ENCODE results near the gene ATIC. TPM values are rescaled to one million over a fixed set of nuclear protein-coding genes. Genes with fewer than 3 reads are reported as not detected.
"Not testable (repeated sequence)": the region's sequence is repeated elsewhere in the genome, so short reads cannot be mapped to it uniquely, and the experiment has no call there.

ATIC gene
- total and polyA plus RNA-seq, 3 donors from 2014 or later: 53.0 to 64.6 (median 62.1) TPM

DNA sequence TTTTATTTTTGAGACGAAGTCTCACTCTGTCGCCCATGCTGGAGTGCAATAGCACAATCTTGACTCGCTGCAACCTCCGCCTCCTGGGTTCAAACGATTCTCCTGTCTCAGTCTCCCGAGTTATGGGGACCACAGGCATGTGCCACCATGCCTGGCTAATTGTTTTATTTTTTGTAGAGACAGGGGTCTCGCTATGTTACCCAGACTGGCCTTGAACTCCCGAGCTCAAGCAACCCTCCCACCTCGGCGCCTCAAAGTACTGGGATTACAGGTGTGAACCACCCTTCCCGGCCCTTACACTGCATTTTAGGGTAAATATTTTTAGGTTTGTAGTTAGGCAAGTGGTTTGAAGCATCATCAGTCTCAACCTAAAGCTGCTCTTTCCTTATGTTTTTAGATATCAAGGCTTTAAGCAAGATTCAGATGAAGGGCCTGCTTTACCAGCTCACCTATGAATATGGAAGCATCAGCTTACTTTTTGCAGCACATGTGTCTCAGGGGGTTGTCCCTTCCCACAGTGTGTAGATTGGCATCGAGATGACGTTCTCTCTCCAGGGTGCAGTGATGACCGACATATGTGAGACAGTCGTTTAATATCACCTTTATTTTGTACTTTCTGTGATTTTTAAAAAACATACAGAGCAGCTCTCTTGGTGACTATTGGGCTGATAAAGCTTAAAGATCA is 47.2 kb downstream of the ATIC start:
- Histone ChIP-seq H3K9me3 (no peaks in the 10 kb centered on the region), H3K4me1 (no peaks in the 10 kb centered on the region), H3K36me3 (ENCODE audit: low read depth, missing control alignments) (no peaks in the 10 kb centered on the region), H3K4me3 (no peak overlapping the region), H3K27ac (no peak overlapping the region), H3K27me3 (no peaks in the 10 kb centered on the region)
- WGBS, 2 donors: 92% methylated on average over 15 of the region's 15 CpGs
- TF ChIP-seq POLR2A (IDR thresholded peaks at IDR 0.05): no peak
- TF ChIP-seq, protein P1, sequence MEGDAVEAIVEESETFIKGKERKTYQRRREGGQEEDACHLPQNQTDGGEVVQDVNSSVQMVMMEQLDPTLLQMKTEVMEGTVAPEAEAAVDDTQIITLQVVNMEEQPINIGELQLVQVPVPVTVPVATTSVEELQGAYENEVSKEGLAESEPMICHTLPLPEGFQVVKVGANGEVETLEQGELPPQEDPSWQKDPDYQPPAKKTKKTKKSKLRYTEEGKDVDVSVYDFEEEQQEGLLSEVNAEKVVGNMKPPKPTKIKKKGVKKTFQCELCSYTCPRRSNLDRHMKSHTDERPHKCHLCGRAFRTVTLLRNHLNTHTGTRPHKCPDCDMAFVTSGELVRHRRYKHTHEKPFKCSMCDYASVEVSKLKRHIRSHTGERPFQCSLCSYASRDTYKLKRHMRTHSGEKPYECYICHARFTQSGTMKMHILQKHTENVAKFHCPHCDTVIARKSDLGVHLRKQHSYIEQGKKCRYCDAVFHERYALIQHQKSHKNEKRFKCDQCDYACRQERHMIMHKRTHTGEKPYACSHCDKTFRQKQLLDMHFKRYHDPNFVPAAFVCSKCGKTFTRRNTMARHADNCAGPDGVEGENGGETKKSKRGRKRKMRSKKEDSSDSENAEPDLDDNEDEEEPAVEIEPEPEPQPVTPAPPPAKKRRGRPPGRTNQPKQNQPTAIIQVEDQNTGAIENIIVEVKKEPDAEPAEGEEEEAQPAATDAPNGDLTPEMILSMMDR (IDR thresholded peaks at IDR 0.05): no peak
- no peak for DNase-seq
- intact Hi-C loops (cut with DNase I; ENCODE audit: low total_unique reads): no loop called here

DNA sequence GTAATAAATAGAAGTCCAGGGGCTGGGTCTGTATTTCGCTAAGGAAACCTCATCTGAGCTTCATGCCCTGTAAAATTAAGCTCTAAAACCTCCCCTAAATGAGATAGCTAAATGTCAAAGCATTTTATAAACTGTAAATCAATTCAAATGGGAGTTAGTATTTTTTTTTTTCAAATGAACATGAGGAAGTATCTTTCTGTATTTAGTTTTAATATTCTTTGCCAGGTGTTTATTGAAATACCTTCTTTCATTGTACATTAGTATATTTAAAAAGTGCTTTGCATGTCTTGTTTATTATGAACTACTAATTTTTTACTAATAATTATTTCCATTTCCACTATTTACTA is 47.7 kb downstream of the ATIC start:
- no peak overlapping the region for H3K4me3 ChIP-seq
- intact Hi-C loops (cut with DNase I; ENCODE audit: low total_unique reads): no loop called here
- H3K27ac ChIP-seq: no peak overlapping the region
- no peaks in the 10 kb centered on the region for H3K9me3 ChIP-seq
- no peaks in the 10 kb centered on the region for H3K4me1 ChIP-seq
- no peaks in the 10 kb centered on the region for H3K27me3 ChIP-seq
- no peaks in the 10 kb centered on the region for H3K36me3 ChIP-seq (ENCODE audit: low read depth, missing control alignments)
- TF ChIP-seq, protein P1 (IDR thresholded peaks at IDR 0.05): no peak
- no peak for TF ChIP-seq POLR2A (IDR thresholded peaks at IDR 0.05)
- DNase-seq: no peak
- 91 to 97% methylated on average over 1 of the region's 1 CpG for WGBS, 2 donors

DNA sequence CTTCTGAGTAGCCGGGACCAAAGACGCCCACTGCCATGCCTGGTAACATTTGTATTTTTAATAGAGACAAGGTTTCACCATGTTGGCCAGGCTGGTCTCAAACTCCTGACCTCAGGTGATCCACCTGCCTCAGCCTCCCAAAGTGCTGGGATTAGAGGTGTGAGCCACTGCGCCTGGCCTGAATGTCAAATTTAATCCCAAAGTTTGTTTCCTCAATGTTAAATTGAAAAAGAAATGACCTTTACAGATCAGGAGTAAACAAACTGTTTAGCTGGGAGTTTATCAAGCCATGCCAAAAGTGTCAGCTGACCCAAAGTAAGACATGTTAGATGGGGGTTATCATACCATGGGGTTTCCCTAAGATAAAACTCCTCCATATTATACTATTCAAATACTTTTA is 48.2 kb downstream of the ATIC start:
- H3K4me1 ChIP-seq; intact Hi-C loops (cut with DNase I; ENCODE audit: low total_unique reads); H3K9me3 ChIP-seq; H3K27ac ChIP-seq; H3K36me3 ChIP-seq (ENCODE audit: low read depth, missing control alignments); H3K27me3 ChIP-seq; H3K4me3 ChIP-seq; DNase-seq: not testable (repeated sequence)
- WGBS, 2 donors: 97 to 100% methylated on average over 3 of the region's 3 CpGs

DNA sequence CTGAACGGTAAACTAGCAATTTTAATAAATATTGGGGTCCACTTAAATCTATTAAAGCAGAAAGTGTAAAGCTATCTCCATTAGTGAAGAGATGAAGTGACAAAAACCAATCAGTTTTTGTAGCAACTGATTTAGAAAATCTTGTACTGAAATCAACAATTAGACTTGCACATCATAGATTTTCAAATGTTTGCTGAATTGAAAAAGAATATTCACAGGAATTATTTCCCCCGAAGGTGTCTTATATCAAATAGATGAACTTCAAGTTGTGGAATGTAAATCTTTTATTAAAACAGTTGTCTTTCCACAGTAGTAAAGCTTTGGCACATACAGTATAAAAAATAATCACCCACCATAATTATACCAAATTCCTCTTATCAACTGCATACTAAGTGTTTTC is 48.7 kb downstream of the ATIC start:
- TF ChIP-seq, protein P1 (IDR thresholded peaks at IDR 0.05): no peak
- TF ChIP-seq POLR2A (IDR thresholded peaks at IDR 0.05): no peak
- DNase-seq: no peak
- H3K4me3 ChIP-seq: no peak overlapping the region
- WGBS, 2 donors: 86 to 88% methylated on average over 2 of the region's 2 CpGs
- H3K27me3 ChIP-seq: no peaks in the 10 kb centered on the region
- no peak overlapping the region for H3K27ac ChIP-seq
- no peaks in the 10 kb centered on the region for H3K4me1 ChIP-seq
- intact Hi-C loops (cut with DNase I; ENCODE audit: low total_unique reads): no loop called here
- no peaks in the 10 kb centered on the region for H3K9me3 ChIP-seq
- H3K36me3 ChIP-seq (ENCODE audit: low read depth, missing control alignments): no peaks in the 10 kb centered on the region

DNA sequence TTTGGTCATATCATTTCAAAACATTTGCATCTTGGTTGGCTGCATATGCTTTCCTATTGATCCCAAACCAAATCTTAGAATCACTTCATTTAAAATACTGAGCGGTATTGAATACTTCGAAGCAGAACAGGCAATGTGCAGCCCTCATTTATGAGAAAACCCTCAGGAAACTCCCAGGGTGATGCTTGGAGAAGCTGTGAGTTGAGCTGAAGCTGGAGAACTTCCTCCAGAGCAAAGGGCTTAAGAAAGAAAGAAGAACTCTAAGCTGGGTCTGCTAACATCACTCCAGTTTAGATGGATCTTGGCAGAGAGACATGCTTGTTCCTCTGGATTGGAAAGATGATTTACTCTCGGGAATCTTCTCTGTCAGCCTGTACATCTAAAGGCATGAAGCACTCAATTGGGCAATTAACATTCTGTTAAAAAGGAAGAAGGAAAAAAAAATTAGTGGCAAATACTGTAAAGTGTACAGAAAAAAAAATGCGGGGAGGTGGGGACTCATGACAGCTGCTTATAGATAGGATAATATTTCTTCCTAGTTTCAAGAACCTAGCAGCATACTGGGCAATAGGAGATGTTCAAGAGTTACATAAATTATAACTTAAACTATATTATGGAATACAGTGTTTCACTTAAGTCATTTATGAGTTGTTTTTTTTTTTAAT is 49.5 kb downstream of the ATIC start:
- WGBS, 2 donors: 91 to 95% methylated on average over 4 of the region's 4 CpGs
- no peak overlapping the region for H3K27ac ChIP-seq
- H3K27me3 ChIP-seq: no peaks in the 10 kb centered on the region
- TF ChIP-seq, protein P1 (IDR thresholded peaks at IDR 0.05): no peak
- no peak for TF ChIP-seq POLR2A (IDR thresholded peaks at IDR 0.05)
- no peaks in the 10 kb centered on the region for H3K9me3 ChIP-seq
- intact Hi-C loops (cut with DNase I; ENCODE audit: low total_unique reads): no loop called here
- H3K4me1 ChIP-seq: no peaks in the 10 kb centered on the region
- no peak for DNase-seq
- no peak overlapping the region for H3K4me3 ChIP-seq
- H3K36me3 ChIP-seq (ENCODE audit: low read depth, missing control alignments): no peaks in the 10 kb centered on the region
